ENCODE measurements around the gene ZNF474.

ZNF474 gene

GRCh38 chr5:122201365-122201764 is 72.0 kb downstream of the ZNF474 start (continued):
- no peak for TF ChIP-seq ZNF518A (tag by site-specific recombination; conservative IDR thresholded peaks at IDR 0.05; ENCODE audit: low read depth)
- TF ChIP-seq ZEB2 (tag by site-specific recombination; IDR thresholded peaks at IDR 0.05), result no peak
- TF ChIP-seq ZNF23 (tag by site-specific recombination; IDR thresholded peaks at IDR 0.05; ENCODE audit: borderline replicate concordance), result no peak
- no peak for TF ChIP-seq ZNF37A (tag by site-specific recombination; IDR thresholded peaks at IDR 0.05)

- H3K27ac ChIP-seq (ENCODE audit: extremely low read depth, low read depth, low read length), result no peak overlapping the region
- ChIA-PET CTCF (no interaction called here), POLR2A (no interaction called here)
- no peaks in the 10 kb centered on the region for H3K36me3 ChIP-seq (ENCODE audit: control insufficient read depth in 2 of 2, insufficient read depth in 1 of 2, low read length in 2 of 2)
- H3K9me3 ChIP-seq (ENCODE audit: control insufficient read depth, insufficient read depth, low read depth, low read length), result no peaks in the 10 kb centered on the region
- peaks cover 5% of the 10 kb centered on the region; the same call in 1 of the 2 replicates for H3K4me1 ChIP-seq (ENCODE audit: control insufficient read depth, insufficient read depth, low read length)
- H3K4me3 ChIP-seq (ENCODE audit: low read depth, low read length), result no peak overlapping the region
- no peak for TF ChIP-seq ZFP69B (tag by site-specific recombination; IDR thresholded peaks at IDR 0.05)
- TF ChIP-seq ZNF114 (tag by site-specific recombination; IDR thresholded peaks at IDR 0.05), result no peak
- no peak for TF ChIP-seq ZBTB49 (tag by site-specific recombination; IDR thresholded peaks at IDR 0.05; ENCODE audit: low read depth)
- no peak for TF ChIP-seq ZNF433 (tag by site-specific recombination; IDR thresholded peaks at IDR 0.05; ENCODE audit: low read depth)
- no peak for TF ChIP-seq ZNF48 (tag by site-specific recombination; IDR thresholded peaks at IDR 0.05)
- no peak for TF ChIP-seq KLF1 (tag by site-specific recombination; IDR thresholded peaks at IDR 0.05)
- no peak for TF ChIP-seq BCL6B (tag by site-specific recombination; IDR thresholded peaks at IDR 0.05)
- no peak for TF ChIP-seq PRDM2 (tag by site-specific recombination; IDR thresholded peaks at IDR 0.05; ENCODE audit: borderline replicate concordance)
- no peak for TF ChIP-seq GFI1B (tag by site-specific recombination; IDR thresholded peaks at IDR 0.05)
- no peak for TF ChIP-seq ZNF561 (tag by site-specific recombination; IDR thresholded peaks at IDR 0.05; ENCODE audit: borderline replicate concordance)
- no peak for TF ChIP-seq ZBTB8A (tag by site-specific recombination; IDR thresholded peaks at IDR 0.05)
- TF ChIP-seq ZNF623 (tag by site-specific recombination; IDR thresholded peaks at IDR 0.05), result no peak
- TF ChIP-seq FEZF1 (tag by site-specific recombination; IDR thresholded peaks at IDR 0.05), result no peak
- no peak for TF ChIP-seq ZNF26 (tag by site-specific recombination; IDR thresholded peaks at IDR 0.05)
- no peak for TF ChIP-seq ZSCAN5A (tag by site-specific recombination; IDR thresholded peaks at IDR 0.05)
- no peak for TF ChIP-seq BCL11B (tag by site-specific recombination; IDR thresholded peaks at IDR 0.05; ENCODE audit: low read depth)
These were observed 73.6 kb downstream of the ZNF474 start for GRCh38 chr5:122202952-122203351.

All from HEK293 (cell line).